ENCODE data around the gene TRIM52.
"Not testable (repeated sequence)": the region's sequence is repeated elsewhere in the genome, so short reads cannot be mapped to it uniquely, and the experiment has no call there.

The TRIM52 gene
- 3.8 to 19.6 (median 14.4) reads per million in 18 experiments for total RNA-seq

DNA sequence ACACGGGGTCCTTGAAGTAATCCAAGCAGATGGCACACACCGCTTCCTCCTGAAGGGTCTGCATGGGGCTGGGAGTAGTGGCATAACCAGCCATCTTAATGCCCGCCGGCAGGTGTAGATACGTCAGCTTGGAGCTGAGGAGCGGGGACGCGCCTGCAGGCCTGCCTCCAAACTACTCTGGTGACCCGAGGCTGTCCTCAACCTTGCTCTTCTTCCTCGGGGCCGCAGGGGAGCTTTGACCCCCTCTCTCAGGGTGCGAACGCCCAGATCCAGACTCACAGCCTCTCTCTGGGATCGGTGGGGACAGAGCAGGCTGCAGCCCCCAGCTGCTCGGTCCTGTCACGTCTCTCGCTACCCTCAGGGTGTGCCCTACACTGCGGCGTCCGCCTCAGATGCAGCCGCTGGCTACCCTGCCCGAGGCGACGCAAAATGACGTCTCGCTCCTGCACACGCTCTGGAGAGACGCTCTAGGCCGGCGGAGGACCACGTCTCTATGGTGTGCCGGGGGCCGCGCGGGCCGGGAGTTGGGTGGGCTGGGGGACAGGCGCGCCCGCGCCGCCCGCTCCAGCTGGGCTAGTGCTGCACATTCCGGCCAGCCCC is at the start of gene TRIM52:
TSS of gene TRIM52 (minus strand) at position 424 of the 600 bp plus-strand sequence. CDS start at position 94, 330 bp downstream.
- peak; percentile 89 to 92 for DNase-seq

DNA sequence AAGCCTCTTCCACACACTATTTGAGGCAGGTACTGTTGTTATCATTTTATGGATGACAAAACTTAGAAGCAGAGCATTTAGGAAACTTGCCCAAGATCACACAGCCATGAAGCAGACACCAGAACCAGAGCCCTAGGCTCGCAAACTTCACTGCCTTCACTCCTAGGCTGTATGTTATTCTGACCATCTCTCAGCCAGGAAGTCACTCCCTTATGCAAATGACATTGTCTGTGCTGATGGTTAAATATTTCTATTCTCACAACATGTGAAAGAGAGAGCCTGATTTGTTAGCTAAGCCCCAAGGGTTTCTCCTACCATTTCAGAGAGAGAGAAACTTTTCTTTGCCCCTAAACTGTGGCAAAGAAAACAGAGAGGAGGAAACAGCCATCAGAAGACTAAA is 26.4 kb upstream of the TRIM52 start:
- not testable (repeated sequence) for DNase-seq

DNA sequence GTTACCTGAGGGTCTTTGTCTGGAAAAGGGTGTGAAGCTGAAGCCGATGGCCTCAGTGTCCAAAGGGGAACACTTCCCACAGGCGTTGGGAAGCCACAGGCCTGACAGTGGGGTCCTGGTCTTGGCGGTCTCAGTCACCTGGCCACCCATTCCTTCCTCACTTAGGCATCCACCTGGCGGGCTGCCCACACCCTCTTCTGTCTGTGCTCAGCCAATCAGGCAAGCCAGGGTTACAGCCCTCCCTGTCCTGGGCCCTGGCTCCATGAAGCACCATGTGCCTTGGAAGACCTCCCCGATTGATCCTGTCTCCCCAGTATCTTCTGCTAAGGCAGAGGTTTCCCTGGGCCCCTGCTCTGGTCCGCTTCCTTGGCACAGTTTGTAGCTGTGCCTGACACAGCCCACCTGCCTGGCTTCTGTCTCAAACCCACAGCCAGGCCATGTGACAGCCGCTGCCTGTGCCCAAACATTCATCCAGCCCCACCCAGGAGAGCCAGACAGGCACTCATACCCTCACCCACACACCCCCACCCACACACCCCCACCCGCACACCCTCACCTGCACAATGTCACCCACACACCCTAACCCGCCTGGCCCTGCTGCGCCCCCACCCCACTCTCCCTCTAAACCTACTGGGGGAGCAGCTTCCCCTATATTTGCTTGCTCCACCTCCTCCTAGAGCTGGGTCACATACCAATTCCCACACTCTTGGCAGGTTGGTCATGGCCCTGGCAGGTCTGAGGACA is 25.2 kb upstream of the TRIM52 start:
- not testable (repeated sequence) for DNase-seq

DNA sequence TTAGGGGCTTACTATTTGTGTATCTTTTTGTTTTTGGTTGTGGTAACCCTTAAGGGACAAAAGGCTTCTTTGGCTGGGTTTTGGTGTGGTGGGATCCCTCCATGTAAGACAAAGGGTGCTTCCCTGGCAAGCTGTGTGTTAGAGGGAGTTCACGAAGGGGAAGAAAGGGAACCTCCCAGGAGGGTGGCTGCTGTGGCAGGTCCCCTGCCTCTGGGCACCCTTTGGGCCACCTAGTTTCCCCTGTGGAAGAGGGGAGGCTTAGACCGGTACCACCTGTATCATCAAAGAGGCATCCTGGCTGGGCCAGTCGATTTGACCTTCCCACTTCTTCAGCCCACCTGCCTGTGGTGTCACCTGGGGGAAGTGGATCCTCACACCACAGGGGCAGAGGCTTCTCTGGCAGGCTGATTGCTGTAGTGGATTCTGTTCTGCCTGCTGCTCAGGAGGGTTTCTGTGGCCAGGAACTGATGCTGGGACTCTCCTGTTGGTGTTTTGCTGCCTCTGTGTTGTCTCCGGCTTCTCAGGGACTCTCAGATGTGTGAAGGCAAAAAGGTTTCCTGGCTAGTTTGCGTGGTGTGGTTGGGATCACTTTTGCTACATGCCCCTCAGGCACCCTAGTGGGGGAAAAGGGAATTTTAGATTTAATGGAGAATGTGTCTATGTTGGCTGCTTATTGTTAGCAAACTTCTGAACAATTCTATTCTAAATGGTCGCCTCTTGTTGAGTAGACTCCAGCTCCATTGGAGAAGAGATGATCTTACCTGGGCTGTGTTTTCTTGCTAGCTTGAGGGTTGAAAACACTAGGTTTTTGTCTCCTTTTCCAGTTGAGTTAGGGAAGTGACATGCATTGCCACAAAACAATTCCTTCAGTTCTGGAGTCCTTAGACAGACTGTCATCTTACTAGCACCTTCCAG is 23.2 kb upstream of the TRIM52 start:
- DNase-seq: not testable (repeated sequence)

- DNase-seq: no peak
These were observed 22.4 kb upstream of the TRIM52 start for GRCh38 chr5:181283347-181283746.

DNA sequence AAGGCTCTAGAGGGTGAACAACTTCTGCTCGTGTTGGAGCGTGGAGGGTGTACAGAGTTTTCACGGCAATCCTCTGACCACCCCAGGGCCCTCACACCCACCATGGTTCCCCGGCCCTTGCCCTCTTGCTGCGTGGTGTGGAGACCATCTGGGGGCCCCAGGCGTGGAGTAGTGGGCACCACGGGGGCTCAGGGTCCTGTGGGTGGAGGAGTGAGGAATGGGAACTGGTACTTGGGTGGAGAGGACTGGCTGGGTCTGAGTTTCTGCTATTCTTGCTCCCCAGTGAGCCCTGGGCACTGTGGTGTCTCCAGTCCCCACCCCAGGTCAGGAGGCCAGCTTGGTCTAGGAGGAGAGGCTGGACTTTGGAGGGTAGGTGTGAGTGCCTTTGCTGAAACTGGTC is 21.9 kb upstream of the TRIM52 start:
- no peak for DNase-seq

GRCh38 chr5:181282415-181282814 is 21.5 kb upstream of the TRIM52 start:
- not testable (repeated sequence) for DNase-seq

GRCh38 chr5:181281984-181282316 is 21.0 kb upstream of the TRIM52 start:
- DNase-seq: no peak

DNA sequence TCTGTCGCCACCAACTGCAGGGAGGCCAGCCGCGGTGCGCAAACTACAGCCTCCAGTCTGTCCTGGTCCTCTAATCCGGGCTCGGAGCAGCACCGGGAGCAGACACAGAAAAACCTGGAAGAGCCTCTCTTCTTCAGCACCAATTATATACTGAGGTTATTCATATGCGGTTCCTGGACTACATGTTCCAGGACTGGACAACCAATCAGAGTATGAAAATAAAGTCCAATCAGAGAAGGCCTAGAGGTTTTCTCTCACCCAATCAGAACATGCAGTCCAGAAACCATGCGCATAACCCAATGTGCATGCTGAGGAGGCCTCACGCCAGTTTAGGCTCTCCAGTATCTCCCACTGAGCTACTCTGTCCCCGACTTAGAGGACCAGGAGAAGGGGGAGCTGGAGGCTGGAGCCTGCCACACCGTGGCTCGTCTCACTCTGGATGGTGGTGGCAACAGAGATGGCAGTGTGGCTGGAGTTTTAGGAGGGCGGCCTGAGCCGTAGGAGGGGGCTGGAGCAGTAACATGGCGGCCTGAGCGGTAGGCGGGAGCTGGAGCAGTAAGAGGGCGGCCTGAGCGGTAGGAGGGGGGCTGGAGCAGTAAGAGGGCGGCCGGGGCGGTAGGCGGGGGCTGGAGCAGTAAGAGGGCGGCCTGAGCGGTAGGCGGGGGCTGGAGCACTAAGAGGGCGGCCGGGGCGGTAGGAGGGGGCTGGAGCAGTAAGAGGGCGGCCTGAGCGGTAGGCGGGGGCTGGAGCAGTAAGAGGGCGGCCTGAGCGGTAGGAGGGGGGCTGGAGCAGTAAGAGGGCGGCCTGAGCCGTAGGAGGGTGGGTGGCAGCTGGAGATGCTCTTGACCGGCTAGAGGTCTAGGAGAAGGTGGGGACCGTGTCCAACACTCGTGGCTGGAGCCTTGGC is 20.4 kb upstream of the TRIM52 start:
- DNase-seq: no peak

DNA sequence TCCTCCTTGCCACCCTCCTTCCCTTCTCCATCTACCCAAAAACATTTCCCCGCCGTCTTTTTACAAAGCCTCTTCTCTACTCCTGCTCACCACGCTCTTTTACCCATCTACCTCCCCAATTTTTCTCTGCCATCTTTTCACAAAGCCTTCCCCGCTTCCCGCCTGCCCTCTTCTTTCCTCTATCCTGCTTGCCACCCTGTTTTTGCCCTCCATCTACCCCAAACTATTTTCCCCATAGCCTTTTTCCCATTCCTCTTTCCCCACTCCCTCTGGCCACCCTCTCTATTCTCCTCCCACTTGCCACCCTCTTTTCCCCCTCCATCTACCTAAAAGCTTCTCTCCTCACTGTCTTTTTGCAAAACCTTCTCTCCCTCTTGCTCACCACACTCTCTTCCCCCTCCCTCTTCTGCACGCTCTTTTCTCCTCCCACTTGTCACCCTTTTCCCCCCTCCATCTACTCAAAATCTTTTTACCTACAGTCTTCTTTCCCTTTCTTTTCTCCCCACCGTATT is 19.4 kb upstream of the TRIM52 start:
- DNase-seq: no peak

DNA sequence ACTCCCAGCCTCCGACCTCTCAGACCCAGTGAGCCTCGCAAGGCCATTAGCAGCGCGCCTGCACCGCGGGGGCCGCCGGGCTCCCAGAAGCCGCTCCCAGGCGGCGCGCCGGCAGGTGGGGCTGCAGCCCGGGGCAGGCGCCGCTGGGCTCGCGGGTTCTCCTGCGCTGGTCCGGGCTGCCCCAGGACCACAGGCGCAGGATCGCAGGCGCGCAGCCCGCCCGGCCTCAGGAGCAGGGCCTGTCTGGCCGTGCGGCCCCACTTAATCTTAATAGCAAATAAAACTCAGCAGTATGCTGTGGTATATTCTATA is 12.4 kb upstream of the TRIM52 start:
- DNase-seq: peak in 1 of 2 donors; percentile 22

DNA sequence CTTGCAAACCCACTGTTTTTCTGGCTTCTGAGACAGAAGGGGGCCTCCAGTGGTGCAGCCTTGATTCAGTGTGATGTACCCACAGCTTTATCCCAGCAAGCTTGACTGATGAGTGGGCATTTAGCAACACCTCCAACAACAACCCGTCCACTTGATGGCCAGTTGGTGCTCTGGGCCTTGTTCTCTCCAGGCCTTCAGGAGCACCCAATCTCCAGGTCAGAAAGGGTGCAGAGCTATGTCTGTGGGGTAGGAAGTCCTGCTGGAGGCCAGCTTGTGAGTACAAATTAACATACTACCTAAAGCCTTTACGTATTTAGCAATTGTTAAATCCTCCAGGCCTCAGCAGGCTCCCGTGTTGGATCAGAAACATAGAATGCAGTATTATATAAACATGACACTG is 10.1 kb upstream of the TRIM52 start:
- no peak for DNase-seq

DNA sequence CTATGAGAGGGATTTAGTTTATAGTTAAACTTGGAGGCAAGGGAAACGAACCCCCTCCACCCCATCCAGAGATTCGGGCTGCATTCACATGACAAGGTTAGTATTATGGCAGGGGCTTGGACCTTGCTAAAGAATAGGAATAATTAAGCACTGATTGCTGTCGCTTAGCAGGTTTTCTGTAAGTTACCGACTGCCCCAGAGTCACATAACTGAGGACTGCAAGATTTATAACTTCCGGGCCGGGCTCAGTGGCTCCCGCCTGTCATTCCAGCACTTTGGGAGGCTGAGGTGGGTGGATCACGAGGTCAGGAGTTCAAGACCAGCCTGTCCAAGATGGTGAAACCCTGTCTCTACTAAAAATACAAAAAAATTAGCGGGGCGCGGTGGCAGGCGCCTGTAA is 7.0 kb upstream of the TRIM52 start:
- not testable (repeated sequence) for DNase-seq

DNA sequence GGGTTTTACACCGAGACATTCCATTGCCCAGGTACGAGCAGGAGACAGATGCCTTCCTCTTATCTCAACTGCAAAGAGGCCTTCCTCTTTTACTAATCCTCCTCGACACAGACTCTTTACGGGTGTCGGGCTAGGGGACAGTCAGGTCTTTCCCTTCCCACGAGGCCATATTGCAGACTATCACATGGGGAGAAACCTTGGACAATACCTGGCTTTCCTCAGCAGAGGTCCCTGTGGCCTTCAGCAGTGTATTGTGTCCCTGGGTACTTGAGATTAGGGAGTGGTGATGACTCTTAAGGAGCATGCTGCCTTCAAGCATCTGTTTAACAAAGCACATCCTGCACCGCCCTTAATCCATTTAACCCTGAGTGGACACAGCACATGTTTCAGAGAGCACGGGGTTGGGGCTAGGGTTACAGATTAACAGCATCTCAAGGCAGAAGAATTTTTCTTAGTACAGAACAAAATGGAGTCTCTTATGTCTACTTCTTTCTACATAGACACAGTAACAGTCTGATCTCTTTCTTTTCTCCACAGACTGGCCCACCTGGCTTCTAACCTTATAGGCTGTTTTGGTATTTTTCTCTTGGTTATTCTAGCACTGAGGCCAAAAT is 6.5 kb upstream of the TRIM52 start:
- DNase-seq: not testable (repeated sequence)

DNA sequence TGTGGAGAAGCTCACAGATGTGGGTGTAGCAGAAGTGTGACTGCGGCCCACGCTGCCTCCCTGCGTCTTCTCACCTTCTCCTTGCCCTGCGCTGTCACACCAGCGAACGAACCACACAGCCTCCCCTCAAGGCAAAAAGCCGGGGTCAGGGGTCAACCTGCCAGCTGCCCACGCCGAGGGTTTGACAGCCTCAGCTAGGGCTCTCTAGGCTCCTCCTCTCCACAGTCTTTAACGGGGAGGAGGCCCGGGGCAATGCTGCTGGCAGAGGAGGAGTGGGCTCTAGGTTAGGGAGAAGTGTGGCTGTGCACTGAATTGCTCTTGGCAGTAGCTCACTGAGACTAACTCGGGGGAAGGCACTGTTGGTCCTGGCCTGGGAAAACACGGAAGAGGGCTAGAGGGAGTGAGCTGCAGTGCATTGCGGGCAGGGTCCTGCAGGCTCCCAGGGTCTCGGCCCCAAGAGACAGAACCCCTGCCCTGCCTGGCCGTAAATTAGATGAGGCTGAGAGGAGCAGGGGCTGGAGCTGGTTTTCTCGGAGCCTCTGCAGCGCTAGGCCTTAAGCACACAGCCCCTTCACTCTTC is 4.2 kb upstream of the TRIM52 start:
- DNase-seq: no peak

GRCh38 chr5:181263633-181264032 is 2.7 kb upstream of the TRIM52 start:
- no peak for DNase-seq

- peak; percentile 75 to 78 for DNase-seq
These were observed 542 bp upstream of the TRIM52 start for GRCh38 chr5:181261320-181262049.

- no peak for DNase-seq
These were observed 796 bp downstream of the TRIM52 start for GRCh38 chr5:181259974-181260719.

GRCh38 chr5:181259283-181259682 is 1.7 kb downstream of the TRIM52 start:
- DNase-seq: no peak

- DNase-seq: no peak
These were observed 2.4 kb downstream of the TRIM52 start for GRCh38 chr5:181258576-181258975.
